HL-60 (cell line): ENCODE data around the gene CACNA1C.

Experiments
- TF ChIP-seq, protein P1 (sequence below): IDR thresholded peaks from one replicate; pipeline ENCODE4 v1.5.1; 2011; ENCODE audit warnings: low read length, control low read depth, inconsistent platforms; ENCODE audit not compliant: insufficient read depth
- TF ChIP-seq, protein P2 (sequence below): IDR thresholded peaks from 2 replicates; pipeline ENCODE4 v1.6.1; 2012; ENCODE audit warnings: low read depth; ENCODE audit not compliant: insufficient replicate concordance

DNA sequence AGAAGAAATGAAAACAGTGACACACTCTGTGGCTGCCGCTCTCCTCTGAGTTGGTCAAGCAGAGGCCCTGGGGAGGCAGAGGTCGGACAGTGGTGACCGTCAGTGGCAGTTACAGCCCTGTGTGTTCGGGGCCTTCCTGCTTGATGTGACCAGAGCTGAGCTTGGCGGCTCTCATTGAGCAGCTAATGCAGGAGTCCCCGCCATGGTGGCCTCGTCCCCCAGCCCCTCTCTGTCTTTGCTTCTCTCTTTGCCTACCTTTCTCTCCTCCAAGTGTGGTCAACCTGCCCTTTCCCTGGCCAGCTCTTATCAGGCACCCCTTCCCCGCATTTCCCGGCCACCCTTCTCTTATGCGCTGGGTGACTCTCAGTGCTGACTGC, 362.8 kb downstream of the CACNA1C start:
- TF ChIP-seq, protein P1, sequence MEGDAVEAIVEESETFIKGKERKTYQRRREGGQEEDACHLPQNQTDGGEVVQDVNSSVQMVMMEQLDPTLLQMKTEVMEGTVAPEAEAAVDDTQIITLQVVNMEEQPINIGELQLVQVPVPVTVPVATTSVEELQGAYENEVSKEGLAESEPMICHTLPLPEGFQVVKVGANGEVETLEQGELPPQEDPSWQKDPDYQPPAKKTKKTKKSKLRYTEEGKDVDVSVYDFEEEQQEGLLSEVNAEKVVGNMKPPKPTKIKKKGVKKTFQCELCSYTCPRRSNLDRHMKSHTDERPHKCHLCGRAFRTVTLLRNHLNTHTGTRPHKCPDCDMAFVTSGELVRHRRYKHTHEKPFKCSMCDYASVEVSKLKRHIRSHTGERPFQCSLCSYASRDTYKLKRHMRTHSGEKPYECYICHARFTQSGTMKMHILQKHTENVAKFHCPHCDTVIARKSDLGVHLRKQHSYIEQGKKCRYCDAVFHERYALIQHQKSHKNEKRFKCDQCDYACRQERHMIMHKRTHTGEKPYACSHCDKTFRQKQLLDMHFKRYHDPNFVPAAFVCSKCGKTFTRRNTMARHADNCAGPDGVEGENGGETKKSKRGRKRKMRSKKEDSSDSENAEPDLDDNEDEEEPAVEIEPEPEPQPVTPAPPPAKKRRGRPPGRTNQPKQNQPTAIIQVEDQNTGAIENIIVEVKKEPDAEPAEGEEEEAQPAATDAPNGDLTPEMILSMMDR = no peak
- TF ChIP-seq, protein P2, sequence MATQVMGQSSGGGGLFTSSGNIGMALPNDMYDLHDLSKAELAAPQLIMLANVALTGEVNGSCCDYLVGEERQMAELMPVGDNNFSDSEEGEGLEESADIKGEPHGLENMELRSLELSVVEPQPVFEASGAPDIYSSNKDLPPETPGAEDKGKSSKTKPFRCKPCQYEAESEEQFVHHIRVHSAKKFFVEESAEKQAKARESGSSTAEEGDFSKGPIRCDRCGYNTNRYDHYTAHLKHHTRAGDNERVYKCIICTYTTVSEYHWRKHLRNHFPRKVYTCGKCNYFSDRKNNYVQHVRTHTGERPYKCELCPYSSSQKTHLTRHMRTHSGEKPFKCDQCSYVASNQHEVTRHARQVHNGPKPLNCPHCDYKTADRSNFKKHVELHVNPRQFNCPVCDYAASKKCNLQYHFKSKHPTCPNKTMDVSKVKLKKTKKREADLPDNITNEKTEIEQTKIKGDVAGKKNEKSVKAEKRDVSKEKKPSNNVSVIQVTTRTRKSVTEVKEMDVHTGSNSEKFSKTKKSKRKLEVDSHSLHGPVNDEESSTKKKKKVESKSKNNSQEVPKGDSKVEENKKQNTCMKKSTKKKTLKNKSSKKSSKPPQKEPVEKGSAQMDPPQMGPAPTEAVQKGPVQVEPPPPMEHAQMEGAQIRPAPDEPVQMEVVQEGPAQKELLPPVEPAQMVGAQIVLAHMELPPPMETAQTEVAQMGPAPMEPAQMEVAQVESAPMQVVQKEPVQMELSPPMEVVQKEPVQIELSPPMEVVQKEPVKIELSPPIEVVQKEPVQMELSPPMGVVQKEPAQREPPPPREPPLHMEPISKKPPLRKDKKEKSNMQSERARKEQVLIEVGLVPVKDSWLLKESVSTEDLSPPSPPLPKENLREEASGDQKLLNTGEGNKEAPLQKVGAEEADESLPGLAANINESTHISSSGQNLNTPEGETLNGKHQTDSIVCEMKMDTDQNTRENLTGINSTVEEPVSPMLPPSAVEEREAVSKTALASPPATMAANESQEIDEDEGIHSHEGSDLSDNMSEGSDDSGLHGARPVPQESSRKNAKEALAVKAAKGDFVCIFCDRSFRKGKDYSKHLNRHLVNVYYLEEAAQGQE = no peak
